Activated CD8-positive, alpha-beta T cell treated with anti-CD3 and anti-CD28 coated beads, Interleukin-2, amount 10 ng/mL, durations not matched to agents 7 days and 5 days (primary cell): ENCODE measurements around the gene LILRA5. TPM values are rescaled to one million over a fixed set of nuclear protein-coding genes. Genes with fewer than 3 reads are reported as not detected.
"Not testable (repeated sequence)": the region's sequence is repeated elsewhere in the genome, so short reads cannot be mapped to it uniquely, and the experiment has no call there.

ENCODE experiments used
- ATAC-seq: fragments of 150-1000 bp; cut with Tn5 transposase; one replicate; pipeline ENCODE4 v1.10.0; 2021; ENCODE audit warnings: moderate library complexity
- CTCF ChIA-PET: fragments of 350-600 bp; sonication (Branson Sonifier 250); formaldehyde crosslinking; loops from one replicate; lab custom pipeline; 2021; ENCODE audit warnings: antibody characterized with exemption; lab: Charles Lee
- POLR2A ChIA-PET: fragments of 350-600 bp; sonication (Branson Sonifier 250); formaldehyde crosslinking; loops from one replicate; lab custom pipeline; 2021; ENCODE audit warnings: antibody characterized with exemption; lab: Charles Lee
- DNase-seq: peaks from one replicate; pipeline ENCODE4 v3.0.0-alpha.2; 2020
- H3K27ac Mint-ChIP-seq: one replicate; pipeline ENCODE4 v1.8.0; 2021; ENCODE audit warnings: mild to moderate bottlenecking, mixed read lengths
- H3K27me3 Mint-ChIP-seq: one replicate; pipeline ENCODE4 v1.8.0; 2021; ENCODE audit warnings: low read depth, mixed read lengths
- H3K36me3 Mint-ChIP-seq: one replicate; pipeline ENCODE4 v1.8.0; 2021; ENCODE audit warnings: low read depth, mixed read lengths
- H3K4me1 Mint-ChIP-seq: one replicate; pipeline ENCODE4 v1.8.0; 2021; ENCODE audit warnings: low read depth, mixed read lengths
- H3K4me3 Mint-ChIP-seq: one replicate; pipeline ENCODE4 v1.8.0; 2021; ENCODE audit warnings: mild to moderate bottlenecking, mixed read lengths
- H3K9me3 Mint-ChIP-seq: one replicate; pipeline ENCODE4 v1.8.0; 2022; ENCODE audit warnings: mixed read lengths; ENCODE audit not compliant: insufficient read depth
- total RNA-seq, 2 experiments: library from RNA; stranded (reverse); gene quantifications; one replicate each; pipeline ENCODE4 v1.2.3, GENCODE V29; 2021

LILRA5 gene
- total RNA-seq, 2 experiments from 2014 or later = not detected

- CTCF ChIA-PET, DNase-seq, H3K4me3 Mint-ChIP-seq, H3K36me3 Mint-ChIP-seq, H3K27ac Mint-ChIP-seq, H3K9me3 Mint-ChIP-seq, ATAC-seq, POLR2A ChIA-PET: not testable (repeated sequence)
- Mint-ChIP-seq H3K27me3 (peaks cover 23% of the 10 kb centered on the region), H3K4me1 (peaks cover 16% of the 10 kb centered on the region)
These were observed 32.9 kb downstream of the LILRA5 start for GRCh38 chr19:54280025-54280424.

- no peak for DNase-seq
- Mint-ChIP-seq H3K4me1 (peaks cover 11% of the 10 kb centered on the region), H3K9me3 (no peaks in the 10 kb centered on the region), H3K27me3 (peaks cover 20% of the 10 kb centered on the region), H3K4me3 (no peak overlapping the region), H3K36me3 (no peaks in the 10 kb centered on the region), H3K27ac (no peak overlapping the region)
- ChIA-PET POLR2A (no interaction called here), CTCF (no interaction called here)
- no peak for ATAC-seq
These were observed 33.5 kb downstream of the LILRA5 start for GRCh38 chr19:54279406-54279962.

- POLR2A ChIA-PET, ATAC-seq, DNase-seq: not testable (repeated sequence)
These were observed 34.3 kb downstream of the LILRA5 start for GRCh38 chr19:54278571-54279195.

GRCh38 chr19:54278056-54278455, 34.9 kb downstream of the LILRA5 start:
- POLR2A ChIA-PET, H3K36me3 Mint-ChIP-seq: not testable (repeated sequence)

More at GRCh38 chr19:54278571-54279195, 34.3 kb downstream of the LILRA5 start:
- Mint-ChIP-seq H3K27me3 (peaks cover 26% of the 10 kb centered on the region), H3K4me1 (peaks cover 11% of the 10 kb centered on the region)
- H3K9me3 Mint-ChIP-seq, H3K27ac Mint-ChIP-seq, CTCF ChIA-PET, H3K4me3 Mint-ChIP-seq, H3K36me3 Mint-ChIP-seq: not testable (repeated sequence)

GRCh38 chr19:54277111-54277615, 35.8 kb downstream of the LILRA5 start:
- H3K4me1 Mint-ChIP-seq, H3K27ac Mint-ChIP-seq, POLR2A ChIA-PET, H3K4me3 Mint-ChIP-seq, DNase-seq, H3K36me3 Mint-ChIP-seq, CTCF ChIA-PET, H3K9me3 Mint-ChIP-seq, ATAC-seq: not testable (repeated sequence)
- H3K27me3 Mint-ChIP-seq = peaks cover 28% of the 10 kb centered on the region

More at GRCh38 chr19:54278056-54278455, 34.9 kb downstream of the LILRA5 start:
- H3K4me1 Mint-ChIP-seq, H3K27ac Mint-ChIP-seq, ATAC-seq, H3K9me3 Mint-ChIP-seq, H3K4me3 Mint-ChIP-seq, DNase-seq, CTCF ChIA-PET: not testable (repeated sequence)
- peaks cover 30% of the 10 kb centered on the region for H3K27me3 Mint-ChIP-seq

- Mint-ChIP-seq H3K4me1 (no peaks in the 10 kb centered on the region), H3K27ac (no peak overlapping the region), H3K36me3 (no peaks in the 10 kb centered on the region), H3K4me3 (no peak overlapping the region), H3K27me3 (peaks cover 23% of the 10 kb centered on the region), H3K9me3 (no peaks in the 10 kb centered on the region)
- ATAC-seq (no peak), DNase-seq (no peak)
- ChIA-PET POLR2A (no interaction called here), CTCF (no interaction called here)
These were observed 37.0 kb downstream of the LILRA5 start for GRCh38 chr19:54275951-54276350.

- CTCF ChIA-PET, H3K27ac Mint-ChIP-seq, H3K4me1 Mint-ChIP-seq, H3K4me3 Mint-ChIP-seq, H3K36me3 Mint-ChIP-seq, ATAC-seq, H3K9me3 Mint-ChIP-seq, POLR2A ChIA-PET, DNase-seq: not testable (repeated sequence)
- H3K27me3 Mint-ChIP-seq = peaks cover 18% of the 10 kb centered on the region
These were observed 38.5 kb downstream of the LILRA5 start for GRCh38 chr19:54274516-54274915.

GRCh38 chr19:54273821-54274220, 39.1 kb downstream of the LILRA5 start:
- Mint-ChIP-seq H3K27me3 (peaks cover 20% of the 10 kb centered on the region), H3K4me3 (no peak overlapping the region), H3K27ac (no peak overlapping the region), H3K4me1 (no peaks in the 10 kb centered on the region), H3K9me3 (no peaks in the 10 kb centered on the region), H3K36me3 (no peaks in the 10 kb centered on the region)
- POLR2A ChIA-PET = no interaction called here
- DNase-seq = no peak
- CTCF ChIA-PET = interaction anchor here (0.6 kb wide), 1 partner anchor 8 kb away, joined by 3 read pairs; no protein-coding TSS in a partner anchor
- ATAC-seq = no peak

- peaks cover 28% of the 10 kb centered on the region for H3K27me3 Mint-ChIP-seq
- DNase-seq, H3K4me1 Mint-ChIP-seq, H3K9me3 Mint-ChIP-seq, ATAC-seq, H3K27ac Mint-ChIP-seq, CTCF ChIA-PET, POLR2A ChIA-PET, H3K4me3 Mint-ChIP-seq, H3K36me3 Mint-ChIP-seq: not testable (repeated sequence)
These were observed 40.8 kb downstream of the LILRA5 start for GRCh38 chr19:54272181-54272580.

GRCh38 chr19:54271587-54271986, 41.4 kb downstream of the LILRA5 start:
- CTCF ChIA-PET, DNase-seq: not testable (repeated sequence)
- peaks cover 28% of the 10 kb centered on the region for H3K27me3 Mint-ChIP-seq

GRCh38 chr19:54271106-54271505, 41.9 kb downstream of the LILRA5 start:
- H3K27ac Mint-ChIP-seq = no peak overlapping the region
- no peaks in the 10 kb centered on the region for H3K4me1 Mint-ChIP-seq
- POLR2A ChIA-PET = no interaction called here
- CTCF ChIA-PET = no interaction called here
- no peak for DNase-seq
- no peaks in the 10 kb centered on the region for H3K9me3 Mint-ChIP-seq
- ATAC-seq = no peak
- H3K4me3 Mint-ChIP-seq = no peak overlapping the region
- peaks cover 28% of the 10 kb centered on the region for H3K27me3 Mint-ChIP-seq
- no peaks in the 10 kb centered on the region for H3K36me3 Mint-ChIP-seq

More at GRCh38 chr19:54271587-54271986, 41.4 kb downstream of the LILRA5 start:
- H3K27ac Mint-ChIP-seq, POLR2A ChIA-PET, H3K4me3 Mint-ChIP-seq, H3K9me3 Mint-ChIP-seq, H3K4me1 Mint-ChIP-seq, H3K36me3 Mint-ChIP-seq, ATAC-seq: not testable (repeated sequence)

GRCh38 chr19:54268936-54269335, 44.0 kb downstream of the LILRA5 start:
- peaks cover 32% of the 10 kb centered on the region for H3K27me3 Mint-ChIP-seq
- no peak overlapping the region for H3K4me3 Mint-ChIP-seq
- no peaks in the 10 kb centered on the region for H3K4me1 Mint-ChIP-seq
- POLR2A ChIA-PET = no interaction called here
- no peaks in the 10 kb centered on the region for H3K9me3 Mint-ChIP-seq
- ATAC-seq (no peak), DNase-seq (no peak)
- no peak overlapping the region for H3K27ac Mint-ChIP-seq
- no peaks in the 10 kb centered on the region for H3K36me3 Mint-ChIP-seq
- CTCF ChIA-PET = interaction anchor here (1.0 kb wide), 1 partner anchor 122 kb away, joined by 3 read pairs; no protein-coding TSS in a partner anchor
